Uterus (tissue), 2 donors: ENCODE measurements around the gene TCN2.

Experiments used
- CTCF ChIP-seq, 4 experiments: fragments of 200-600 bp in 2 of 4; fragments of 450-650 bp in 2 of 4; sonication (generic) in 2 of 4; IDR thresholded peaks; one replicate each; pipeline ENCODE4 v1.5.1; 2016 to 2019; ENCODE audit warnings: antibody characterized with exemption in 4 of 4, mild to moderate bottlenecking in 2 of 4, moderate library complexity in 1 of 4
- POLR2A ChIP-seq, 2 donors: fragments of 450-650 bp; IDR thresholded peaks; one replicate each; pipeline ENCODE4 v1.6.1; 2016; ENCODE audit warnings: antibody characterized with exemption in 2 of 2, mild to moderate bottlenecking in 1 of 2, moderate library complexity in 1 of 2

GRCh38 chr22:30649430-30650007 lies 42.5 kb downstream of the TCN2 start:
- TF ChIP-seq POLR2A (IDR thresholded peaks at IDR 0.05) (no peak), CTCF (IDR thresholded peaks at IDR 0.05) (no peak)
